ENCODE measurements around the gene KCNK15.

The KCNK15 gene

GRCh38 chr20:44788706-44789456 is 43.2 kb downstream of the KCNK15 start:
- no peak for DNase-seq (ENCODE audit: low read depth)

GRCh38 chr20:44790638-44791393 is 45.2 kb downstream of the KCNK15 start:
- DNase-seq (ENCODE audit: low read depth) = no peak

GRCh38 chr20:44792796-44793195 is 47.1 kb downstream of the KCNK15 start:
- no peak for DNase-seq (ENCODE audit: low read depth)

- DNase-seq (ENCODE audit: low read depth) = no peak
Observed at GRCh38 chr20:44795836-44796235, 50.2 kb downstream of the KCNK15 start.

- no peak for DNase-seq (ENCODE audit: low read depth)
Observed at GRCh38 chr20:44796311-44796710, 50.6 kb downstream of the KCNK15 start.

GRCh38 chr20:44796758-44797457 is 51.2 kb downstream of the KCNK15 start:
- DNase-seq (ENCODE audit: low read depth) = no peak

- DNase-seq (ENCODE audit: low read depth) = no peak
Observed at GRCh38 chr20:44799691-44800090, 54.0 kb downstream of the KCNK15 start.

GRCh38 chr20:44800391-44801046 is 54.9 kb downstream of the KCNK15 start:
- no peak for DNase-seq (ENCODE audit: low read depth)
